HepG2 (cell line): Measurements from ENCODE around the gene SYS1. TPM values are rescaled to one million over a fixed set of nuclear protein-coding genes. Genes with fewer than 3 reads are reported as not detected.

Source experiments
- CREBL2 ChIP-seq: sonication (generic); formaldehyde crosslinking; IDR thresholded peaks from 2 replicates; pipeline ENCODE4 v1.8.1; 2023; ENCODE audit warnings: missing genetic modification reagents, mild to moderate bottlenecking, borderline replicate concordance
- ETV6 ChIP-seq: sonication (generic); formaldehyde crosslinking; conservative IDR thresholded peaks from 2 replicates; pipeline ENCODE4 v1.4.0; 2020; ENCODE audit warnings: missing genetic modification reagents
- KLF16 ChIP-seq, 2 experiments: sonication (generic) in 1 of 2; formaldehyde crosslinking in 1 of 2; IDR thresholded peaks; 2 replicates each; pipeline versions ENCODE4 v1.6.1 to v1.8.0; 2016 to 2023; ENCODE audit warnings: missing genetic modification reagents in 2 of 2, missing compliant biosample characterization in 1 of 2
- LCORL ChIP-seq, 2 experiments: fragments of 450-650 bp in 1 of 2; sonication (generic) in 1 of 2; formaldehyde crosslinking in 1 of 2; IDR thresholded peaks; 2 replicates each; pipeline versions ENCODE4 v1.5.0 to v1.6.1; 2017 to 2020; ENCODE audit warnings: antibody characterized with exemption in 1 of 2, missing genetic modification reagents in 1 of 2
- NCOA1 ChIP-seq: sonication (generic); formaldehyde crosslinking; IDR thresholded peaks from 2 replicates; pipeline ENCODE4 v1.9.0; 2021; ENCODE audit warnings: missing genetic modification reagents
- ONECUT2 ChIP-seq: sonication (generic); formaldehyde crosslinking; IDR thresholded peaks from 2 replicates; pipeline ENCODE4 v1.4.0; 2020; ENCODE audit warnings: missing genetic modification reagents
- PITX1 ChIP-seq: sonication (generic); formaldehyde crosslinking; IDR thresholded peaks from 2 replicates; pipeline ENCODE4 v1.5.1; 2020; ENCODE audit warnings: mild to moderate bottlenecking, missing genetic modification reagents
- RELA ChIP-seq: sonication (generic); formaldehyde crosslinking; IDR thresholded peaks from 2 replicates; pipeline ENCODE4 v1.4.0; 2020; ENCODE audit warnings: missing genetic modification reagents
- SKIL ChIP-seq: sonication (generic); formaldehyde crosslinking; IDR thresholded peaks from 2 replicates; pipeline ENCODE4 v1.8.0; 2022; ENCODE audit warnings: missing genetic modification reagents, mild to moderate bottlenecking, moderate library complexity, borderline replicate concordance
- STAT6 ChIP-seq: sonication (generic); formaldehyde crosslinking; IDR thresholded peaks from 2 replicates; pipeline ENCODE4 v1.4.0; 2020; ENCODE audit warnings: missing genetic modification reagents, mild to moderate bottlenecking, borderline replicate concordance
- ZBTB34 ChIP-seq: sonication (generic); formaldehyde crosslinking; IDR thresholded peaks from 2 replicates; pipeline ENCODE4 v1.8.0; 2022; ENCODE audit warnings: mild to moderate bottlenecking, missing genetic modification reagents
- ZNF10 ChIP-seq: sonication (generic); formaldehyde crosslinking; IDR thresholded peaks from 2 replicates; pipeline ENCODE4 v1.4.0; 2020; ENCODE audit warnings: mild to moderate bottlenecking, low read depth, missing genetic modification reagents, borderline replicate concordance
- ZNF333 ChIP-seq: sonication (generic); formaldehyde crosslinking; IDR thresholded peaks from 2 replicates; pipeline ENCODE4 v1.4.0; 2020; ENCODE audit warnings: mild to moderate bottlenecking, missing genetic modification reagents, borderline replicate concordance
- ZNF468 ChIP-seq: sonication (generic); formaldehyde crosslinking; IDR thresholded peaks from 2 replicates; pipeline ENCODE4 v1.8.0; 2022; ENCODE audit warnings: mild to moderate bottlenecking, moderate library complexity, missing genetic modification reagents
- ZNF543 ChIP-seq: sonication (generic); formaldehyde crosslinking; IDR thresholded peaks from 2 replicates; pipeline ENCODE4 v1.4.0; 2020; ENCODE audit warnings: mild to moderate bottlenecking, missing genetic modification reagents
- ZNF619 ChIP-seq: sonication (generic); formaldehyde crosslinking; IDR thresholded peaks from 2 replicates; pipeline ENCODE4 v1.4.0; 2020; ENCODE audit warnings: mild to moderate bottlenecking, missing genetic modification reagents
- ZNF737 ChIP-seq: sonication (generic); formaldehyde crosslinking; IDR thresholded peaks from 2 replicates; pipeline ENCODE4 v1.5.0; 2020; ENCODE audit warnings: missing genetic modification reagents, mild to moderate bottlenecking, borderline replicate concordance
- polyA plus RNA-seq, 8 experiments: library from polyadenylated mRNA; depleted of rRNA in 3 of 8; stranded (reverse) in 7 of 8; unstranded in 1 of 8; fragments of >200 nt; fragmentation: Illumina TruSeq in 4 of 8; extraction: Trizol in 4 of 8; gene quantifications; 2 replicates each; pipeline versions ENCODE4 v1.2.1 to v1.2.3, GENCODE V29; 2011 to 2016; ENCODE audit warnings: low read depth in 4 of 8, missing spikeins in 1 of 8, mixed read lengths in 1 of 8; ENCODE audit not compliant: insufficient read depth in 1 of 8
- total RNA-seq, 5 experiments: library from RNA; depleted of rRNA; stranded (reverse); fragments of >200 nt; fragmentation: Illumina TruSeq; extraction: Trizol; gene quantifications; 2 replicates each; pipeline ENCODE4 v1.2.3, GENCODE V29; 2016; ENCODE audit warnings: low read depth in 1 of 5
- TF ChIP-seq, protein P1 (sequence below): sonication (generic); formaldehyde crosslinking; IDR thresholded peaks from 2 replicates; pipeline ENCODE4 v1.9.0; 2021; ENCODE audit warnings: missing genetic modification reagents, borderline replicate concordance

SYS1 gene
- total and polyA plus RNA-seq, 2 of the 13 experiments (the other 11 are each of a cell fraction or from before 2014, with no cell fraction given): 38.3 to 65.6 TPM

DNA sequence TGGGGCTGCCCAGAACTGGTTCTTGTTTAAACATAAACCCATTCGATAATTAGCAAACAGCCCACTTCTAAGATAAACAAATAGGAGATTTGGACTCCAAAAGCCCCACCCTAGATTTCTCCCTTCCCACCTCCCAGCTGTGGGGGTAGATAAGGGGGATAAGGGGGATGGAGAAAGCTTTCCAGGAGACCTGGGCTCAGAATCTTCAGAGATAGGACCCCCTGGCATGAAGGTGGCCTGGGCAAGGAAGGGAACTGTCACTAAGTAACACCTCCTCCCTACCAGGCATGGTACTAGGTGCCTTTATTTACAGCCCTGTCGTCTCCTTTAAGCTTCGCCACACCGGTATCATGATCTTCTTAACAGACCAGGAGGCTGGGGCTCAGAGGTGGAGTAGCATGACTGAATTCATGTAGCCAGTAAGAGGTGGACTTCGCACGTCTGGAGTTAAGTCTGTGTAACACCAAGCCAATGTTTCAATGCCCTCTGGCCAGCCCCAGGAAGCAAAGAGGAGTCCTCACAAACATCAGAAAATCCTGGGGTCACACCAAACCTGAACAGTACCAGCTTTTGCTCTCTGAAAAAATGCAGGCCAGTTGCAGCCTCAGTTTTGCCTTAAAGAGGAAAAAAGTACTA is 19.3 kb upstream of the SYS1 start (continued):
- TF ChIP-seq SKIL (CRISPR knock-in tag) (peak; percentile 88), LCORL (IDR thresholded peaks at IDR 0.05) (no peak), LCORL (CRISPR knock-in tag; IDR thresholded peaks at IDR 0.05) (0 out of 2 replicates have a peak, but pooled peaks have one; percentile 21), STAT6 (0 out of 2 replicates have a peak, but pooled peaks have one; percentile 83), CREBL2 (CRISPR knock-in tag) (0 out of 2 replicates have a peak, but pooled peaks have one; percentile 19), ETV6 (CRISPR knock-in tag) (peak; percentile 17; the same call in 1 of the 2 replicates), PITX1 (CRISPR knock-in tag) (peak; percentile 84; the same call in 1 of the 2 replicates), ZNF619 (CRISPR knock-in tag) (no peak), KLF16 (CRISPR knock-in tag; IDR thresholded peaks at IDR 0.05) (peak in 1 of 2 experiments; percentile 12; a peak in 1 of 4 replicates), ZNF737 (CRISPR knock-in tag) (0 out of 2 replicates have a peak, but pooled peaks have one; percentile 54), ZNF333 (no peak), RELA (no peak), ZNF468 (peak; percentile 46; the same call in 1 of the 2 replicates), NCOA1 (no peak), ONECUT2 (CRISPR knock-in tag) (peak; percentile 75; the same call in 1 of the 2 replicates), ZNF543 (CRISPR knock-in tag) (peak; percentile 87; the same call in 1 of the 2 replicates), ZBTB34 (0 out of 2 replicates have a peak, but pooled peaks have one; percentile 64), ZNF10 (no peak)
- TF ChIP-seq, protein P1, sequence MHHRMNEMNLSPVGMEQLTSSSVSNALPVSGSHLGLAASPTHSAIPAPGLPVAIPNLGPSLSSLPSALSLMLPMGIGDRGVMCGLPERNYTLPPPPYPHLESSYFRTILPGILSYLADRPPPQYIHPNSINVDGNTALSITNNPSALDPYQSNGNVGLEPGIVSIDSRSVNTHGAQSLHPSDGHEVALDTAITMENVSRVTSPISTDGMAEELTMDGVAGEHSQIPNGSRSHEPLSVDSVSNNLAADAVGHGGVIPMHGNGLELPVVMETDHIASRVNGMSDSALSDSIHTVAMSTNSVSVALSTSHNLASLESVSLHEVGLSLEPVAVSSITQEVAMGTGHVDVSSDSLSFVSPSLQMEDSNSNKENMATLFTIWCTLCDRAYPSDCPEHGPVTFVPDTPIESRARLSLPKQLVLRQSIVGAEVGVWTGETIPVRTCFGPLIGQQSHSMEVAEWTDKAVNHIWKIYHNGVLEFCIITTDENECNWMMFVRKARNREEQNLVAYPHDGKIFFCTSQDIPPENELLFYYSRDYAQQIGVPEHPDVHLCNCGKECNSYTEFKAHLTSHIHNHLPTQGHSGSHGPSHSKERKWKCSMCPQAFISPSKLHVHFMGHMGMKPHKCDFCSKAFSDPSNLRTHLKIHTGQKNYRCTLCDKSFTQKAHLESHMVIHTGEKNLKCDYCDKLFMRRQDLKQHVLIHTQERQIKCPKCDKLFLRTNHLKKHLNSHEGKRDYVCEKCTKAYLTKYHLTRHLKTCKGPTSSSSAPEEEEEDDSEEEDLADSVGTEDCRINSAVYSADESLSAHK (CRISPR knock-in tag): no peak
